Upper lobe of left lung (tissue), 4 donors: Measurements from ENCODE around the gene GPC1.

ENCODE experiments used
- EP300 ChIP-seq, 4 donors: sonication (generic); formaldehyde crosslinking; IDR thresholded peaks; one replicate each; pipeline ENCODE4 v1.5.1; 2017; ENCODE audit warnings: antibody characterized with exemption in 4 of 4, control low read depth in 2 of 4
- POLR2A ChIP-seq, 4 donors: fragments of 450-650 bp; IDR thresholded peaks; one replicate each; pipeline ENCODE4 v1.5.1; 2016 to 2017; ENCODE audit warnings: antibody characterized with exemption in 4 of 4, mild to moderate bottlenecking in 2 of 4
- POLR2AphosphoS5 ChIP-seq, 2 donors: sonication (generic); formaldehyde crosslinking; IDR thresholded peaks; one replicate each; pipeline ENCODE4 v1.5.1; 2017; ENCODE audit warnings: antibody characterized with exemption in 2 of 2
- TF ChIP-seq, protein P1 (sequence below), 6 experiments: fragments of 450-650 bp in 4 of 6; fragments of 200-600 bp in 2 of 6; sonication (generic) in 2 of 6; IDR thresholded peaks; one replicate each; pipeline ENCODE4 v1.5.1; 2016 to 2019; ENCODE audit warnings: antibody characterized with exemption in 6 of 6

GRCh38 chr2:240435948-240436682, 652 bp downstream of the GPC1 start:
- TF ChIP-seq, protein P1, sequence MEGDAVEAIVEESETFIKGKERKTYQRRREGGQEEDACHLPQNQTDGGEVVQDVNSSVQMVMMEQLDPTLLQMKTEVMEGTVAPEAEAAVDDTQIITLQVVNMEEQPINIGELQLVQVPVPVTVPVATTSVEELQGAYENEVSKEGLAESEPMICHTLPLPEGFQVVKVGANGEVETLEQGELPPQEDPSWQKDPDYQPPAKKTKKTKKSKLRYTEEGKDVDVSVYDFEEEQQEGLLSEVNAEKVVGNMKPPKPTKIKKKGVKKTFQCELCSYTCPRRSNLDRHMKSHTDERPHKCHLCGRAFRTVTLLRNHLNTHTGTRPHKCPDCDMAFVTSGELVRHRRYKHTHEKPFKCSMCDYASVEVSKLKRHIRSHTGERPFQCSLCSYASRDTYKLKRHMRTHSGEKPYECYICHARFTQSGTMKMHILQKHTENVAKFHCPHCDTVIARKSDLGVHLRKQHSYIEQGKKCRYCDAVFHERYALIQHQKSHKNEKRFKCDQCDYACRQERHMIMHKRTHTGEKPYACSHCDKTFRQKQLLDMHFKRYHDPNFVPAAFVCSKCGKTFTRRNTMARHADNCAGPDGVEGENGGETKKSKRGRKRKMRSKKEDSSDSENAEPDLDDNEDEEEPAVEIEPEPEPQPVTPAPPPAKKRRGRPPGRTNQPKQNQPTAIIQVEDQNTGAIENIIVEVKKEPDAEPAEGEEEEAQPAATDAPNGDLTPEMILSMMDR (IDR thresholded peaks at IDR 0.05): no peak
- no peak for TF ChIP-seq POLR2A (IDR thresholded peaks at IDR 0.05)
- TF ChIP-seq POLR2AphosphoS5 (IDR thresholded peaks at IDR 0.05): no peak
- no peak for TF ChIP-seq EP300 (IDR thresholded peaks at IDR 0.05)
